ENCODE data around the gene NRN1L. TPM values are rescaled to one million over a fixed set of nuclear protein-coding genes. Genes with fewer than 3 reads are reported as not detected.

NRN1L gene
- total RNA-seq, 1 experiment from 2014 or later = not detected

GRCh38 chr16:67885976-67886375 lies 1.3 kb downstream of the NRN1L start:
- H3K36me3 Mint-ChIP-seq (ENCODE audit: insufficient read depth, unreplicated experiment) = peaks cover 25% of the 10 kb centered on the region
- BruUV-seq (replicated peaks) = no TSS peak
- H3K9me3 Mint-ChIP-seq (ENCODE audit: unreplicated experiment) = no peaks in the 10 kb centered on the region
- no peak overlapping the region for H3K4me3 Mint-ChIP-seq (ENCODE audit: unreplicated experiment)
- no peaks in the 10 kb centered on the region for H3K27me3 Mint-ChIP-seq (ENCODE audit: insufficient read depth, unreplicated experiment)
- POLR2A ChIA-PET = interaction anchor here (0.7 to 3.3 kb wide), 6 partner anchors 11 to 50 kb away, joined by 3 to 18 read pairs (median 6); partner anchors contain the start of genes EDC4 and PSMB10
- no peak for TF ChIP-seq CTCF (IDR thresholded peaks at IDR 0.05; ENCODE audit: unreplicated experiment)
- intact Hi-C loops (cut with micrococcal nuclease) = no loop called here
- DNase-seq (ENCODE audit: unreplicated experiment) = no peak
- CTCF ChIA-PET = interaction anchor here (0.9 to 6.4 kb wide), 6 partner anchors 16 to 178 kb away, joined by 3 to 67 read pairs (median 4); no protein-coding TSS in a partner anchor
- peaks cover 17% of the 10 kb centered on the region for H3K4me1 Mint-ChIP-seq (ENCODE audit: insufficient read depth, unreplicated experiment)
- H3K27ac Mint-ChIP-seq (ENCODE audit: low read depth, unreplicated experiment) = no peak overlapping the region

GRCh38 chr16:67886387-67886786 lies 1.7 kb downstream of the NRN1L start:
- BruUV-seq (replicated peaks) = no TSS peak
- no peak for TF ChIP-seq CTCF (IDR thresholded peaks at IDR 0.05; ENCODE audit: unreplicated experiment)

GRCh38 chr16:67888331-67888730 lies 3.6 kb downstream of the NRN1L start:
- H3K36me3 Mint-ChIP-seq (ENCODE audit: insufficient read depth, unreplicated experiment) = peaks cover 12% of the 10 kb centered on the region
- no peak for DNase-seq (ENCODE audit: unreplicated experiment)
- POLR2A ChIA-PET = no interaction called here
- no peak overlapping the region for H3K4me3 Mint-ChIP-seq (ENCODE audit: unreplicated experiment)
- CTCF ChIA-PET = interaction anchor here (0.9 kb wide), 1 partner anchor 9 kb away, joined by 3 read pairs; no protein-coding TSS in a partner anchor
- intact Hi-C loops (cut with micrococcal nuclease) = no loop called here
- peaks cover 20% of the 10 kb centered on the region for H3K4me1 Mint-ChIP-seq (ENCODE audit: insufficient read depth, unreplicated experiment)
- no TSS peak for BruUV-seq (replicated peaks)
- H3K27ac Mint-ChIP-seq (ENCODE audit: low read depth, unreplicated experiment) = no peak overlapping the region
- no peaks in the 10 kb centered on the region for H3K27me3 Mint-ChIP-seq (ENCODE audit: insufficient read depth, unreplicated experiment)
- no peaks in the 10 kb centered on the region for H3K9me3 Mint-ChIP-seq (ENCODE audit: unreplicated experiment)
- TF ChIP-seq CTCF (IDR thresholded peaks at IDR 0.05; ENCODE audit: unreplicated experiment) = no peak

More at GRCh38 chr16:67886387-67886786, 1.7 kb downstream of the NRN1L start:
- DNase-seq (ENCODE audit: unreplicated experiment) = no peak
- Mint-ChIP-seq H3K9me3 (ENCODE audit: unreplicated experiment) (no peaks in the 10 kb centered on the region), H3K4me3 (ENCODE audit: unreplicated experiment) (no peak overlapping the region), H3K27ac (ENCODE audit: low read depth, unreplicated experiment) (no peak overlapping the region), H3K36me3 (ENCODE audit: insufficient read depth, unreplicated experiment) (peaks cover 23% of the 10 kb centered on the region), H3K27me3 (ENCODE audit: insufficient read depth, unreplicated experiment) (no peaks in the 10 kb centered on the region), H3K4me1 (ENCODE audit: insufficient read depth, unreplicated experiment) (peaks cover 17% of the 10 kb centered on the region)
- POLR2A ChIA-PET = interaction anchor here (0.7 to 3.3 kb wide), 5 partner anchors 13 to 50 kb away, joined by 3 to 18 read pairs (median 9); partner anchors contain the start of genes EDC4 and PSMB10
- CTCF ChIA-PET = interaction anchor here (0.8 to 6.4 kb wide), 6 partner anchors 16 to 176 kb away, joined by 3 to 67 read pairs (median 4); no protein-coding TSS in a partner anchor
- intact Hi-C loops (cut with micrococcal nuclease) = no loop called here

GRCh38 chr16:67892375-67892774 lies 7.7 kb downstream of the NRN1L start:
- Mint-ChIP-seq H3K27me3 (ENCODE audit: insufficient read depth, unreplicated experiment) (no peaks in the 10 kb centered on the region), H3K9me3 (ENCODE audit: unreplicated experiment) (no peaks in the 10 kb centered on the region), H3K36me3 (ENCODE audit: insufficient read depth, unreplicated experiment) (peaks cover 15% of the 10 kb centered on the region), H3K4me3 (ENCODE audit: unreplicated experiment) (peak overlapping the region; percentile 92), H3K27ac (ENCODE audit: low read depth, unreplicated experiment) (peak overlapping the region; percentile 92), H3K4me1 (ENCODE audit: insufficient read depth, unreplicated experiment) (peaks cover 13% of the 10 kb centered on the region)
- POLR2A ChIA-PET = interaction anchor here (0.7 to 3.4 kb wide), 16 partner anchors 8 to 585 kb away, joined by 3 to 34 read pairs (median 3); partner anchors contain the start of genes NRN1L and NUTF2
- DNase-seq (ENCODE audit: unreplicated experiment) = no peak
- BruUV-seq (replicated peaks) = TSS peak; percentile 45
- TF ChIP-seq CTCF (IDR thresholded peaks at IDR 0.05; ENCODE audit: unreplicated experiment) = no peak
- CTCF ChIA-PET = interaction anchor here (1.1 to 2.2 kb wide), 5 partner anchors 8 to 371 kb away, joined by 4 to 11 read pairs (median 6); partner anchors contain the start of gene NRN1L
- intact Hi-C loops (cut with micrococcal nuclease) = no loop called here
